ENCODE measurements around the gene GLI2. TPM values are rescaled to one million over a fixed set of nuclear protein-coding genes. Genes with fewer than 3 reads are reported as not detected.

Gene GLI2
- total and polyA plus RNA-seq, 2 experiments from 2014 or later = 53.6 to 57.0 TPM

DNA sequence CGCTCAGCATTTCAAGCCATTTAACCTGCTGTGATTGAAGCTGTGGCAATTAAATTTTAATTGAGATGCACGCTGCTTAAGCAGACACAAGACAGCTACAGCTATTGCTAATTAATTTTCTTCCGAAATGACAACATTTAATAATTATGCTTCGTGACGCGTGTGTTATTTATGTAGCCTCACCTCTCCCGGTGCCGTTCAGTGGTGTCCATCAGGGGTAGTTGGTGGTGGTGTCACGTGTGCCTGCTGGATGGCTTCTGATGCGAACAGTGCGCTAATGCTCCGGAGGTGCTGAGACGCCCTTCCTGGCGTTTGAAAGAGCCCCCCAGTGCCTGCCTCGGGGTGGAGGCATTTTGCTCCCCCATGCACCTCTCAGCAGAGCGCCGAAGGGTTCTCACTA, 39.5 kb downstream of the GLI2 start:
- Mint-ChIP-seq H3K4me3 (no peak overlapping the region), H3K36me3 (ENCODE audit: low read depth) (no peaks in the 10 kb centered on the region), H3K27me3 (ENCODE audit: insufficient read depth, low read depth, poor library complexity) (peaks cover 12% of the 10 kb centered on the region), H3K27ac (no peak overlapping the region), H3K9me3 (no peaks in the 10 kb centered on the region), H3K4me1 (peaks cover 68% of the 10 kb centered on the region)
- Histone ChIP-seq H3K79me2 (replicated peaks; ENCODE audit: insufficient read depth) (peaks cover 97% of the 10 kb centered on the region), H3K9me2 (ENCODE audit: insufficient read depth) (no peaks in the 10 kb centered on the region), H3K4me3 (no peak overlapping the region), H3K27me3 (ENCODE audit: insufficient read depth) (no peaks in the 10 kb centered on the region), H3K36me3 (ENCODE audit: insufficient read depth) (no peaks in the 10 kb centered on the region), H3K4me2 (no peak overlapping the region), H3K4me1 (ENCODE audit: insufficient read depth) (peaks cover 54% of the 10 kb centered on the region), H4K20me1 (replicated peaks; ENCODE audit: insufficient read depth) (peaks cover 38% of the 10 kb centered on the region), H2AFZ (no peak overlapping the region), H3K27ac (ENCODE audit: low read depth) (no peak overlapping the region), H3F3A (replicated peaks; ENCODE audit: low read depth) (0 out of 2 replicates have a peak, but pooled peaks cover 8% of the 10 kb centered on the region)
- ATAC-seq (no peak), DNase-seq (ENCODE audit: low spot score) (no peak)
- no peak for TF ChIP-seq STAT1 (IDR thresholded peaks at IDR 0.05; ENCODE audit: unreplicated experiment)
- TF ChIP-seq NANOG (IDR thresholded peaks at IDR 0.05; ENCODE audit: borderline replicate concordance) = no peak
- no peak for TF ChIP-seq ZNF114 (CRISPR knock-in tag; IDR thresholded peaks at IDR 0.05)
- TF ChIP-seq, protein P1, sequence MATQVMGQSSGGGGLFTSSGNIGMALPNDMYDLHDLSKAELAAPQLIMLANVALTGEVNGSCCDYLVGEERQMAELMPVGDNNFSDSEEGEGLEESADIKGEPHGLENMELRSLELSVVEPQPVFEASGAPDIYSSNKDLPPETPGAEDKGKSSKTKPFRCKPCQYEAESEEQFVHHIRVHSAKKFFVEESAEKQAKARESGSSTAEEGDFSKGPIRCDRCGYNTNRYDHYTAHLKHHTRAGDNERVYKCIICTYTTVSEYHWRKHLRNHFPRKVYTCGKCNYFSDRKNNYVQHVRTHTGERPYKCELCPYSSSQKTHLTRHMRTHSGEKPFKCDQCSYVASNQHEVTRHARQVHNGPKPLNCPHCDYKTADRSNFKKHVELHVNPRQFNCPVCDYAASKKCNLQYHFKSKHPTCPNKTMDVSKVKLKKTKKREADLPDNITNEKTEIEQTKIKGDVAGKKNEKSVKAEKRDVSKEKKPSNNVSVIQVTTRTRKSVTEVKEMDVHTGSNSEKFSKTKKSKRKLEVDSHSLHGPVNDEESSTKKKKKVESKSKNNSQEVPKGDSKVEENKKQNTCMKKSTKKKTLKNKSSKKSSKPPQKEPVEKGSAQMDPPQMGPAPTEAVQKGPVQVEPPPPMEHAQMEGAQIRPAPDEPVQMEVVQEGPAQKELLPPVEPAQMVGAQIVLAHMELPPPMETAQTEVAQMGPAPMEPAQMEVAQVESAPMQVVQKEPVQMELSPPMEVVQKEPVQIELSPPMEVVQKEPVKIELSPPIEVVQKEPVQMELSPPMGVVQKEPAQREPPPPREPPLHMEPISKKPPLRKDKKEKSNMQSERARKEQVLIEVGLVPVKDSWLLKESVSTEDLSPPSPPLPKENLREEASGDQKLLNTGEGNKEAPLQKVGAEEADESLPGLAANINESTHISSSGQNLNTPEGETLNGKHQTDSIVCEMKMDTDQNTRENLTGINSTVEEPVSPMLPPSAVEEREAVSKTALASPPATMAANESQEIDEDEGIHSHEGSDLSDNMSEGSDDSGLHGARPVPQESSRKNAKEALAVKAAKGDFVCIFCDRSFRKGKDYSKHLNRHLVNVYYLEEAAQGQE (IDR thresholded peaks at IDR 0.05; ENCODE audit: unreplicated experiment) = no peak

DNA sequence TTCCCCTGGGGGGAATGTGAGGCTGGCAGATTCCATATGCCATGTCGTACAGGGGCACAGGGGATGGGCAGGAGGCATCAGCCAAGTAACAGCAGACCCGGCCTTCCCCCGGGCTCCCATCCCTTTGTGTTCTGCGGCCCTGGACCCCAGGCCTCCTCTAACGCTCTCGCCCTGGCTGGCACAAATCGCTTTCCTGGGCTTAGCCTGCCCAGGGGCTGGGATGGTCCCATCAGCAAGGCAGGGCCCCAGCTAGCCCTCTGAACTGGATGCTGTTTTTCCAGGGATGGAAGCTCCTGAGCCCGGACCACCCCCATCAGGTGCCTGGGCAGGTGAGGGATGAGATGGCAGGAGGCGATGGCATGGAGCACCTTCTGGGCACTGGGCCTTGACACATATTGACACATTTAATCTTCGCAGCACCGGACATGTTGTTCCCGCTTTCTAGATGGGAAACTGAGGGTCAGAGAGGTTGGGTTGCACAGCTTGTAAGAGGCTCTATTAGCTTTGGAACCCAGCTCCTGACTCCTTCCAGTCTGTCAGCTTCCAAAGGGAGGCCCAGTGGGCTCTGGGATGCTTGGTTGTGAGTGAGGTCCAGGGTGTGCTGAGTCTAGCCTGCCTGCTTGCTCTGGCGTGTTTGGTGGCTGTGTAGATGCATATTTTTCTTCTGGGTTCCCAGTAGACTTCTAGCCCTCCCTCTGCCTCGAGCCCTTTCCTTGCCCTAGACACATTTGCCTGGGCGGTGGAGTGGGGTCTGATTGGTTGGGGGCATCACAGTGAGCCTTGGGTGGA, 40.3 kb downstream of the GLI2 start:
- no peak overlapping the region for H3K4me3 Mint-ChIP-seq
- ATAC-seq = no peak
- H3K36me3 Mint-ChIP-seq (ENCODE audit: low read depth) = no peaks in the 10 kb centered on the region
- no peak for DNase-seq (ENCODE audit: low spot score)
- H3K27me3 Mint-ChIP-seq (ENCODE audit: insufficient read depth, low read depth, poor library complexity) = peaks cover 11% of the 10 kb centered on the region
- Histone ChIP-seq H3K4me3 (no peak overlapping the region), H3F3A (replicated peaks; ENCODE audit: low read depth) (0 out of 2 replicates have a peak, but pooled peaks cover 8% of the 10 kb centered on the region), H4K20me1 (replicated peaks; ENCODE audit: insufficient read depth) (peaks cover 35% of the 10 kb centered on the region), H3K36me3 (ENCODE audit: insufficient read depth) (no peaks in the 10 kb centered on the region), H3K27ac (ENCODE audit: low read depth) (no peak overlapping the region), H3K79me2 (replicated peaks; ENCODE audit: insufficient read depth) (peaks cover 97% of the 10 kb centered on the region), H3K4me1 (ENCODE audit: insufficient read depth) (peaks cover 56% of the 10 kb centered on the region), H3K27me3 (ENCODE audit: insufficient read depth) (no peaks in the 10 kb centered on the region), H3K9me2 (ENCODE audit: insufficient read depth) (no peaks in the 10 kb centered on the region), H3K4me2 (no peak overlapping the region), H2AFZ (no peak overlapping the region)
- no peaks in the 10 kb centered on the region for H3K9me3 Mint-ChIP-seq
- no peak for TF ChIP-seq NANOG (IDR thresholded peaks at IDR 0.05; ENCODE audit: borderline replicate concordance)
- no peak for TF ChIP-seq ZNF462 (CRISPR knock-in tag; IDR thresholded peaks at IDR 0.05)
- no peak for TF ChIP-seq ZNF331 (CRISPR knock-in tag; IDR thresholded peaks at IDR 0.05; ENCODE audit: low read depth)
- peaks cover 66% of the 10 kb centered on the region for H3K4me1 Mint-ChIP-seq
- H3K27ac Mint-ChIP-seq = no peak overlapping the region; the same call in 1 of the 2 replicates
